Measurements from ENCODE around the gene BOD1L2.

BOD1L2 gene

GRCh38 chr18:57150828-57151227 lies 3.9 kb downstream of the BOD1L2 start:
- no peak for DNase-seq

- DNase-seq: no peak
Observed at GRCh38 chr18:57154191-57154830, 7.4 kb downstream of the BOD1L2 start.

GRCh38 chr18:57164401-57164800 lies 17.5 kb downstream of the BOD1L2 start:
- DNase-seq: no peak

GRCh38 chr18:57167617-57168308 lies 20.9 kb downstream of the BOD1L2 start:
- no peak for DNase-seq

- DNase-seq: no peak
Observed at GRCh38 chr18:57171026-57171425, 24.1 kb downstream of the BOD1L2 start.

GRCh38 chr18:57175532-57175931 lies 28.6 kb downstream of the BOD1L2 start:
- DNase-seq: no peak

GRCh38 chr18:57185434-57185833 lies 38.5 kb downstream of the BOD1L2 start:
- DNase-seq: no peak

- no peak for DNase-seq
Observed at GRCh38 chr18:57188851-57189557, 42.1 kb downstream of the BOD1L2 start.

GRCh38 chr18:57190026-57190425 lies 43.1 kb downstream of the BOD1L2 start:
- no peak for DNase-seq

- DNase-seq: no peak
Observed at GRCh38 chr18:57194070-57194469, 47.2 kb downstream of the BOD1L2 start.

GRCh38 chr18:57194622-57195021 lies 47.7 kb downstream of the BOD1L2 start:
- no peak for DNase-seq

- DNase-seq: no peak
Observed at GRCh38 chr18:57195341-57195740, 48.5 kb downstream of the BOD1L2 start.

GRCh38 chr18:57197261-57197660 lies 50.4 kb downstream of the BOD1L2 start:
- DNase-seq: no peak

- DNase-seq: no peak
Observed at GRCh38 chr18:57198073-57198472, 51.2 kb downstream of the BOD1L2 start.

Data from NCI-H748 treated with DMSO at 0.1 percent for 48 hours (cell line).